NOMO-1 (cell line): ENCODE measurements around the gene LETMD1.
A peak's percentile ranks its signal among the peaks of the same experiment; 100 is the strongest.
"Not testable (repeated sequence)": the region's sequence is repeated elsewhere in the genome, so short reads cannot be mapped to it uniquely, and the experiment has no call there.

Experiments used
- DNase-seq, 2 experiments: peaks; one replicate each; lab custom pipeline; 2025; ENCODE audit not compliant: unreplicated experiment in 2 of 2; lab: John Stamatoyannopoulos, UW

LETMD1 gene, protein sequence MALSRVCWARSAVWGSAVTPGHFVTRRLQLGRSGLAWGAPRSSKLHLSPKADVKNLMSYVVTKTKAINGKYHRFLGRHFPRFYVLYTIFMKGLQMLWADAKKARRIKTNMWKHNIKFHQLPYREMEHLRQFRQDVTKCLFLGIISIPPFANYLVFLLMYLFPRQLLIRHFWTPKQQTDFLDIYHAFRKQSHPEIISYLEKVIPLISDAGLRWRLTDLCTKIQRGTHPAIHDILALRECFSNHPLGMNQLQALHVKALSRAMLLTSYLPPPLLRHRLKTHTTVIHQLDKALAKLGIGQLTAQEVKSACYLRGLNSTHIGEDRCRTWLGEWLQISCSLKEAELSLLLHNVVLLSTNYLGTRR

DNA sequence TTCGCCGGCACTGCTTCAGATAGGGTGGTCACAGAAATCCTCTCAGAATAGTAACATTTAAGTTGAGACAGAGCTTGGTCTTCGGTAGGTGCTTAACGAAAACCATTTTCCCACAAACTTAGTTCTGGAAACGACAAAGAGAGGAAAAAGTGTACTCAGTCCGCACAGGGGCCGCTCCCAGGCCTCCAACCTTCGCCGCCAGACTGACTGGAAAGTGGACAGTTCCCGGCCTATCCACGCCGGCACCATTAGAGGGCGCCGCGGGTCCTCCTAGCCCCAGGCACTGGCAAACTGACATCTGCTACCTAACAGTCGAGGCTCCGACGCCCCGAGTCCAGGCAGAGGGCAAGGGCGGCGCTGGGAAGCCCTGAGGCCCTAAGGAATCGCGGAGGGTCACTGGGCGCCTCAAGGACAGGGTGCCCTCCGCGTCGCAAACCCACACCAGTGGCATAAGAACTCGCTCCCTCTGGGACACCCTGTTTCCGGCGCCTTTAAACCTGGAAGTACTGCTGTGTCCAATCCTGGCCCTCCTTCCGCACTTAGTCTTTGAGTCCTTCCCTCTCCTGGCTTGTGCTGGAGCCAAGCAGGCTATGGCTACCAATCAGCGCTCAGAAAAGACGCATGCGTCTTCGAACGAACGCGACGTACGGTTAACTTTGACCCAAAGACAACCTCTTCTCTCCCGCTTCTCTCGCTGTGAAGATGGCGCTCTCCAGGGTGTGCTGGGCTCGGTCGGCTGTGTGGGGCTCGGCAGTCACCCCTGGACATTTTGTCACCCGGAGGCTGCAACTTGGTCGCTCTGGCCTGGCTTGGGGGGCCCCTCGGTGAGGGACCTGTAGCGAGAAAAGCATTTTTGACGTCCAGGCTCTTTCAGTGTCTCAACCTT lies at the start of gene LETMD1:
TSS of gene LETMD1 (plus strand) at position 673 of the 886 bp plus-strand sequence. CDS start at position 703, 30 bp downstream.
- peak; percentile 95 to 98 for DNase-seq

DNA sequence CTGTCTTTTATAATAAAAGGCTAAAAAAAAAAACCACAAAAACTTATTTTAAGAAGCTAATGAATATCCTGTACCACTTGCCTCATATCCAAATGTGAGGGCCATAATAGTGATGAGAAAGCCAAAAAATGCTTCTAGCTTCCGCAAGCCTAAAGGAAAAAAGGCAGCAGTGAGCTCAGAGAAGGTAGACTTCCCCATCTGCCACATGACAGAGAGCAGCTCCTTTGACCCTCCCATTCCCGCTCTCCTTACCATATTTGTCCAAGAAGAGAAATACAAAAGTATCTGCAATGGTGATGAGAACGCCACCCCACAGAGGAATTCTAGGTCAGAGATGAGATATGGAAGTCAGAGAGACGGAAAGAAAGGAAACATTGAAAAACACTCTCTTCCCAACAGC lies 49.0 kb upstream of the LETMD1 start:
- DNase-seq = no peak

DNA sequence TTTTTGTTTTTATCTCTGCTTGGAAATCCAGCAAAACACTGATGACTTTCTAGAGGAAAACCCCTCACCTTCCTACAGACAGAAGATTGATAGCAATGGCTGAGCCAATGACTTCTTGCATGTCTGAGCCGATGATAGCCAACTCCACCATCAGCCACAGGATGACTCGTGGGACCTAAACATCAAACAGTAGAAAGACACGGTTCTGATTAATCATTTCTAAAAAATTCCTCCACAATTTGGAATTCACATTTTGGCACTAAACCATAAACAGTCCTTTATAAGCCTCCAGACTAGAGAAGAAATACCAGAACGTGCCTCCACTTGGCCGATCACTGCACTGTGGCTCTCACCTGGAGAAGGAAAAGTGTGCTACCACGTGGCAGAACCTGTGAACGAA lies 47.9 kb upstream of the LETMD1 start:
- no peak for DNase-seq

DNA sequence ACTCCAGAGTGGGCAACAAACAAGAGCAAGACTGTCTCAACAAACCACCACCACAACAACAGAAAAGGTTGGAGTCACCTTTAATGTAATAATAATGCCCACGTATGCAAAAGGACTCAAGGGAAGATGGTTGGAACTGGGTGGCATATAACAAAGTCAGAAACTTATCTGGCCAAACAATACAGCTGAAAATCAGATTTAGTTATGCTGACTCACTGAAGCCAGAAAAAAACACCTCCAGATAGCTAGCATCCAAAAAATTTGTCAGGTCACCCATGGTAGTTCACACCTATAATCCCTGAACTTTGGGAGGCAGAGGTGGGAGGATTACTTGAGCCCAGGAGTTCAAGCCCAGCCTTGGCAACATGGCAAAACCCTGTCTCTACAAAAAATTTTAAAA lies 46.3 kb upstream of the LETMD1 start:
- DNase-seq = no peak

DNA sequence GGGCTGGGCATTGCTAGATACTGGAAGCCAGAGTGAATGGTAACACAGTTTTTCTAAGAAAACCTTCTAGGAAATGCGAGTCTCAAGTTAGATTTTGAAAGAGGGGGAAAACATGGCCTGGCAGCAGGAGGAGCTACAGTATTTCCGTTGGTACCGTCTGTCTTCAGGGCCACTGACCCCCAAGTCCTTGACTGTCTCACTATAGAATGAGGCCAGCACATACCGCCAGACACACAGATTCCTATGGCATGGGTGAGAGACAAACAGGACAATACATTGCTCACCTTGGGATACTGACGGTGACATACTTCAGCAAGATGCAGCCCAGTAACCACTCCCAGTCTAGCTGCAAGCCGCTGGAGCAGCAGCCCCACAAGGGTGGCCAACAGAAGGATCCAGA lies 43.6 kb upstream of the LETMD1 start:
- DNase-seq = no peak

DNA sequence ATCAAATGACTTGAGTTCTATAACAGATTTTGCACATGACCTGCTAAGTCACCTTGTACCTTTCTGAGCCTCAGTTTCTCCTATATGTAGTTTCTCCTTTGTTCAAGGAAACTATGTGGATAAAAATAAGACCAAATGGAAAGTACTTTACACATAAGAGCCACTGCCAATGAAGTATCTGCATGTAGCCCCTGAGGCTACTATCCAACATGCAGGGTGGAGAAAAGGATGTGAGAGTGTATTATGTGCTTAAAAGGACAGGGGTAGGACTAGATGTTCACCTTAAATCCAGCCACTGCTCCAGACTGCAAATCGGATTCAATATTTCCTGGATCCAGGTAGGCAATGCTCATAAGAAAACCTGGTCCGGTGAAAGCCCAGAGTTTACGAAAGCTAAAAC lies 43.1 kb upstream of the LETMD1 start:
- DNase-seq = no peak

DNA sequence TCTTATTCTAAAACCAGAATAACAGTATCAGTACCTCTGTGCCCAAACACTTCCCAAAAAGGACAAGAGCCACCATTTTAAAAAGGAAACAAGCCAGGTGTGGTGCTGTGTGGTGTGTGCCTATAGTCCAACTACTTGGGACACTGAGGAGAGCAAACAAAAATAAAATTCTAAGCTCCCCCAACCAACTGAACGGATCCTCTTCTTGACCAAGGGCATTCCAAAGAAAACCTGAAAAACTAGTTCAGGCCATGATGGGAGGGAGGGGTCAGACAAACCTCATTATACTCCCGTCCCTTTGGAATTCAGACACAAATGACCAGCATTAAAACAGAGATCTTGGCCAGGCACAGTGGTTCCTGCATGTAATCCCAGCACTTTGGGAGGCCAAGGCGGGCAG lies 42.5 kb upstream of the LETMD1 start:
- DNase-seq = no peak

DNA sequence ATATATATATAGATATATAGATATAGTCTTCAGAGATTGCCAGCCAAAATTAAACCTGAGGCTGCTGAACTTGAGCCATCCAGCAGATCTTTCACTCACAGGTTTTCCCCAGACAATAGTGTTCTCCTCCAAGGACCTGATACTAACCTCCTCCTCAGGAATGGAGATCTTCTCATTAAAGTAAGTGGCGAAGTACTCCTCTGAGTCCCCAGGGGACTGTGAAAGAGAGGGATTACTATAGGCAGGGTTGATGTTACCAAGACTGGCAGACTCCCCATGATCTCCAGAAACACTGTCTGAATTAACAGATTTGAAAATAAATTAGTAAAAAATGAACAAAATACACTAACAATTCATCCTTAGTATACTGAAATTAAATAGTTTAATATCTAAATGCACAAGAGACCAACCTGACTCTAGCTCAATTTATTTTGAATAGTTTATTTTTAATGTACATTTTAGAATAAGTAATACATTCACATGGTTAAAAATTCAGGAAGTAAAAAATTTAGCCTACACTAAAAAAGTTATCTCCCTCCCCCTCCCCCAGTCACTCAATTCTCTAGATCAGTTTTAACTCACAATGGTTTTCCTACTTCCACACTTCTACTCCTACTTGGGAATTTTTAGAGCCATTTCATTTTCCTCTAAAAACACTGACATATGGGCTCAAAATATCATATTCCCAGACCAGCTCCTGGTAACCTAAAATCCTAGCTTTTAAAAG lies 39.6 kb upstream of the LETMD1 start:
- DNase-seq = peak; percentile 22 to 40

DNA sequence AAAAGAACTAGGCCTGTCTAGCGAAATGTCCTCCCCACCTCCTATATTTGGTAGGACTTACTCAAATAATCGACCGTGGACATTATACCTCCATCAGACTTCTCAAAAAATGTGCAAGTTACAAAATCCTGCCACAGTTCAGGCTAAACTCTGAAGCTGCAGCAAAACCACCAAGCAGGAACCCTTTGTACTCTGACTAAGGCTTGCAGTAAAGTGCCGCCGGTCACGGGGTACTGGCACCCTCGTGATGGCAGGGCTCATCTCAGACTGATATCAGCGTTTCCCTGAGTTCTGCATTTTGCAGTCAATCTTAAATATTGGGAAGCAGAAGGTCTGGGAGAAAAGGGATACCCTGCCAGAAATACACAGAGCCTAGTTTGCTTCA lies 39.1 kb upstream of the LETMD1 start:
- peak; percentile 77 to 84 for DNase-seq

DNA sequence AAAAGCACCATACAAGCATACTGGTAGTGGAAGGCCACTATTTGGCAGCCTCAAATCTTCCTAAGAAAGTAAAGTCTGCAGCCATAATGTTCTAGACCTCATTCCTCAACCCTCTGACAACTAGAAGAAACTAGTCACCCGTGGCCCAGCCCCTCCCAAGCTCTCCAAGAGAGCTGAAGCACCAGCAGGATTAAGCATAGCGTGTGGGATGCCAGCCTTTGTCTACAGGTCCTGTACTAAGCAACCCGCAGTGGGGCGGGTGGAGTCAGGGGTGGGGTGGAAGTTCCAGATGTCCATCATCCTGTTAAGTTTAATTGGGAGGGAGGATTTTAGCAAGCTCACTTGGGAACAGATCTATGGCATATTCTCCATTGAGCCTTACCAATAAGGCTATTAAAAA lies 36.2 kb upstream of the LETMD1 start:
- DNase-seq = no peak

DNA sequence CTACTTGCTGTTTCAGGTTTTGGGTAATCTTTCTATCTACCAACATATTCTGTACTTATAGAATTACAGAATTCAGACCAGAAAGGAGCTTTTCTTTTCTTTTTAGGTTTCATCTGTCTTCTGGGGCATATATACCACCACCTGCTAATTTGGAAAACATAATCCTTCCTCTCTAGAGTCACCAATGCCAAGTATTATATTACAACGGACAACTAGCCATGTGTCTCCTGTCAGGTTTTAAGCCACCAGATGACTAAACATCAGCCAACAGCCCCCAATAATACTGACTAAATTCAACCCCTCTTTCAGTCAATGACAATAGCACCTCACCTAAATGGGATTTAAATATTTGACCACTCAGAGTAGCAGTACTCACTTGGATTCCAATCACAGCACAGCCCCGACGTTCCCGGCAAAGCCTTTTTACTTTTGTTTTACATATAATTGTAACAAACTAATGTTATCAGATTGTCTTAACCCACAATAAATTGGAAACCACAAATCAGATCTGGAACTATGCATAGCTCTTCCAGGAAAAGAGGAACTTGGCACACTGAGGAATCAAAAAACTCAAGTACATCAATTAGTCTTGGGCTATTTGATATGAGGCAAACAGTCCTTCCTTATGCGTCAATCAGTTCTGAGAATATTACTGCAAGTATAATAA lies 35.4 kb upstream of the LETMD1 start:
- no peak for DNase-seq

DNA sequence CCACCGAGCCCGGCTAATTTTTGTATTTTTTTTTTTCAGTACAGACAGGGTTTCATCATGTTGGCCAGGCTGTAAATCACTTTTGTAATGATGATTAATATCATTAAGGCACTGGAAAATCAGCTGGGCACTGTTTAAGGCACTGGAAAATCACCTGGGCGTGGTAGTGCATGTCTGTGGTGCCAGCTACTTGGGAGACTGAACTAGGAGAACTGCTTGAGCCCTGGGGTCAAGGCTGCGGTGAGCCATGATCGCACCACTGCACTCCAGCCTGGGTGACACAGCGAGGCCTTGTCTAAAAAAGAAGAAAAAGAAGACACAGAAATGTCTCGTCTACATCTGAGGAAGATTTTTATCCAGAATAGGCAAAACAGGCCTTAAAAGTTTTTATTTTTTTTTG lies 34.7 kb upstream of the LETMD1 start:
- DNase-seq = no peak

DNA sequence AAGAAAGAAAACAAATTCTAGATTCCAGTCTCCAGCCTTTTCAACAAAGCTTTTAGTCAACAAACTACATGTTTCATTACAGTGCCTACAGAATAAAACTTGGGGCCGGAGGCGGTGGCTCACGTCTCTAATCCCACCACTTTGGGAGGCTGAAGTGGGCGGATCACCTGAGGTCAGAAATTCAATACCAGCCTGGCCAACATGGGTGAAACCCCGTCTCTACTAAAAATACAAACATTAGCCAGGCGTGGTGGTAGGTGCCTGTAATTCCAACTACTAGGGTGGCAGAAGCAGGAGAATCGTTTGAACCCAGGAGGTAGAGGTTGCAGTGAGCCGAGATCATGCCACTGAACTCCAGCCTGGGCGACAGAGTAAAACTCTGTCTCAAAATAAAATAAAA lies 33.7 kb upstream of the LETMD1 start:
- DNase-seq = not testable (repeated sequence)

DNA sequence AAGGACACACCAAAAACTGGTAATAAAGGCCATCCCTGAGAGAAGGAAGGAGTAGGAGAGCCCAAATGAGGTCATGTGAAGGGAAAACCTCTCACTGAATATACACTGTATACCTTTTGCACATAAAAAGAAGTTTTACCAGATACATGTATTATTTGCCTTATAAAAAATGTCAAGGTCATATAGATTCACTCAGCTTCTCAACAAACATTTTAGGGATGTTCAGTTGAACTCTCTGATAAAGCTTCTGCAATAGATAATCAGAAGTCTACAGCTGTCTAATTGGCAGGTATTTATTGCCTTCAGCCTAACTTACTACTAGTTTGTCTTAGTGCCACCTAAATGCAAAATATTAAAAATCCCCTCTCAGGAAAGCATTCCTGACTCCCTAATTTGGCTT lies 30.7 kb upstream of the LETMD1 start:
- DNase-seq = no peak

DNA sequence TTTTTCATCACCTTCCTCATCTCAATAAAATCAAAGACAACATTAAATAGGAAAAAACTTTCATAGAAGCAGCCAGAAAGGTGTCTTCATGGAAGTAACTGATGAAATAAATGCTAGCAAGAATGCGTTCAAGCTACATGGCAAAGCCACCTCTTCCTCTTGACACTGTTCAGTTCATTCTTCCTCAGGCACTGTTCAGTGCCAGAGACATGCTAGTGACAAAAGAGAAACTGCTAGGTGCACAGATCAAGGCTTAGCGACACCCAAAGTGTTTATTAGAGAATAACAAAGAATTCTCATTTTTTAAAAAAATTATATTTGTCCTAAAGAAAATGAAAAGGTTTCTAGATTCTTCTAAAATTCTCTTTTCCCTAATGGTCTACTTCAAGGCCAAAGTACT lies 29.2 kb upstream of the LETMD1 start:
- no peak for DNase-seq

DNA sequence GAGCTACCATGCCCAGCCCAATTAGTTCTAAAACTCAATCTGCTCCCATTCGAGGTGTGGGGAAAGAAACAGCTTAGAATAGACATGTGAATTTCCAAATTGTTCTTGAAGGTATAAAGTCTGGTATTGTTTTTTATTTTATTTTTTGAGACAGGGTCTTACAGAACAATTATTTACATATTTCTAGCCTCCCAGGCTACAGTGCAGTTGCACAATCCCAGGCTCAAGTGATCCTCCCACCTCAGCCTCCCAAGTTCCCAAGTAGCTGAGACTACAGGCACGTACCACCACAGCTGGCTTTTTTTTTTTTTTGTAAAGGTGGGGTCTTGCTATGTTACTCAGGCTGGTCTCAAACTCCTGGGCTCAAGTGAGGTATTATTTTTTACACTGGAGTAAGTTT lies 28.2 kb upstream of the LETMD1 start:
- DNase-seq = no peak

DNA sequence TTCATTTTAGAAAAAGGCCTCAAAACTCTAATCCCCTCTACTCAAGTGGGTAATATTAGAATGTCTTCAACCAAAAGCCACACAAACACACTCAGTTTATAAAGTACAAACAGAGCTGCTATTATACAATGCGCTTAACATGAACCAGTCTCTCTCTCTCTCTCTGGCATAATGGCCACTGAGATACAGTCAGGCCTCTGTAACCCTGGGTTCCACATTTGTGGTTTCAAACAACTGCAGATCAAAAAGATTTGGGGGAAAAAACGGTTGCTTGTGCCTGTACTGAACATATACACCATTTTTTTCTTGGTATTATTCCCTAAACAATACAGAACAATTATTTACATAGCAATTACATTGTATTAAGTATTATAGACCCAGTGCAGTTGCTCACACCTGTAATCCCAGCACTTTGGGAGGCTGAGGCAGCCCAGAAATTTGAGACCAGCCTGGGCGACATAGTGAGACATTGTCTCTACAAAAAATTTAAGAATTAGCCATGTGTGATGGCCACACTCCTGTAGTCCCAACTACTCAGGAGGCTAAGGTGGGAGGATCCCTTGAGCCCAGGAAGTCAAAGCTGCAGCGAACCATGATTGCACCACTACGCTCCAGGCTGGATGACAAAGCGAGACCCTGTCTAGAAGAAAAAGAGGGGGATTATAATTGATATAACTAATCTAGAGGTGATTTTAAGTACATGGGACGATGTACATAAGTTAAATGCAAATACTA lies 27.5 kb upstream of the LETMD1 start:
- DNase-seq = no peak

DNA sequence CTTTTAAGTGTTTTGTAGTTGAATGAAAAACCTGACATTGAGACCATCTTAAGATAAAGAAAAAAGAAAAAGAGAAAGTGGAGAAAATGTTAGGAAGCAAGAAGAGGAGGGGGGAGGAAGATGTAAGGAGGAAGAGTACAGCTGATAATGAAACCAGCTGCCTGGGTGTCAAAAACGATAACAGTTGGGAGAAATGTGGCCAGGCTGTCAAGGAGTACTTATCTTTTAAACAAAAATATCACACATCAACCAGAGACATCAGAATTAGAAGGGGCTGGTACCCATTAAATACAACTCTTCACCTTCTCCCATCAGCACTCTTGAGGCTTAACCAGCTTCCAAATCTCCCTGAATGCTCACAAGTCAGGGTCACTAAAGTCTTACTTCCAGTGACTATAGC lies 26.4 kb upstream of the LETMD1 start:
- DNase-seq = no peak

DNA sequence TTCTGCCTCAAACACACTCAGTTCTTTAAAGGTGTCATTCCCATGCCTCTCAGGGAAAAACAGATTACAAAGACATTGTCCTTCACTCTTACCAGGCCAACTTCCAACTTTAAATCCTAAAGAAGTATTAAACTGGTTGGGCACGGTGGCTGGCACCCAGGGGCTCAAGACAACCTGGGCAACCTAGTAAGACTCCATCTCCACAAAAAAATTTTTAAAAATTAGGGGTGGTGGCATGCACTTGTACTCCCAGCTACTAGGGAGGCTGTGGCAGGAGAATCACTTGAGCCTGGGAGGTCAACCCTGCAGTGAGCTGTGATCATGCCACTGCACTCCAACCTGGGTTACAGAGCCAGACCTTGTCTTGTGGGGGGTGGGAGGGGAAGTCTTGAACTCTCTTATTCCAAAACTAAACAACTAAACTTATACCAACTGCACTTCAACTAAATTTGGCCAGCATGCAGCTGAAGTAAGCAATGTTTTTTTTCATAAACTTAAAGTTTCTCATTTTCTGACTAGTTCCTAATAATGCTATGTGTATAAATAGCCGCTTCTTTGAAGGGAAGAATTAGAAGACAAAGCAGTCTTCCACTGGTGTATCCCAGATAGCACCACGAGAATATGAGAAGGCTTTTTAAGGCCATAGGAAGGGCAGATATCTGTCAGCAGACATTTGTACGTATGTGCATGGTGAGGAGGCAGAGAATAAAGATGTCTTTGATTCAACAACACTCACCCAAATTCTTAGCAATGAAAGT lies 24.3 kb upstream of the LETMD1 start:
- no peak for DNase-seq
